HK-2 (cell line): ENCODE measurements around the gene SPTB.
"Not testable (repeated sequence)": the region's sequence is repeated elsewhere in the genome, so short reads cannot be mapped to it uniquely, and the experiment has no call there.

Experiments
- DNase-seq: peaks from one replicate; pipeline ENCODE4 v3.0.0-alpha.2; 2018; ENCODE audit not compliant: unreplicated experiment

The SPTB gene

DNA sequence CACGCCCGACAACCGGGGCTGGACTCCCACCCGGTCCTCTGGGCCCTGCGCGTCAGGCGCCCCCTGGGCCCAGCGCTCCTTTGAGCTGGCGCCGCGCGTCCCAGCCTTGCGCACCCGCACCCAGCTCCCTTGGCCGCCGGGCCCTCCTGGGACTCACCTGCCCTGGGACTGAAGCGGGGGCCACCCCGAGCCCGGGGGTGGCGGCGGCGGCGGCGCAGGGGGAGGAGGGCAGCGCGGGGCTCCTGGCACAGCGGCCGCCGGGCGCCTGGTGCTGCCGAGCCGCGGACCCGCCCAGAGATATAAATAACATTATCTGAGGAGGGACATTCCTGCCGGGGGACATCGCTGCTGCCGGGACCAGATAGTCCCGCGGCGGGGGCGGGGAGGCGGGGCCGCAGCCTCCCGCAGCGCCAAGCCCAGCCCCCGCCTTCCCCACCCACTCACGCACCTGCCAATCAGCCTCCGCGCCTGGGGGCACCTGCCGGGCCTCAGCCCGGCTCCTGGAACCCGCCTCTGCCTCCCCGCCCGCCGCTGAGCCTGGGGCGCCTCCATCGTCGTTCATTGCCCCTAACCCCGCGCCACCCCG, at the start of gene SPTB:
TSS of gene SPTB (minus strand) at position 273 of the 586 bp plus-strand sequence. CDS start 56,813 bp downstream, outside the sequence.
- peak; percentile 7 for DNase-seq

GRCh38 chr14:64929014-64929359, 49.3 kb upstream of the SPTB start:
- no peak for DNase-seq

DNA sequence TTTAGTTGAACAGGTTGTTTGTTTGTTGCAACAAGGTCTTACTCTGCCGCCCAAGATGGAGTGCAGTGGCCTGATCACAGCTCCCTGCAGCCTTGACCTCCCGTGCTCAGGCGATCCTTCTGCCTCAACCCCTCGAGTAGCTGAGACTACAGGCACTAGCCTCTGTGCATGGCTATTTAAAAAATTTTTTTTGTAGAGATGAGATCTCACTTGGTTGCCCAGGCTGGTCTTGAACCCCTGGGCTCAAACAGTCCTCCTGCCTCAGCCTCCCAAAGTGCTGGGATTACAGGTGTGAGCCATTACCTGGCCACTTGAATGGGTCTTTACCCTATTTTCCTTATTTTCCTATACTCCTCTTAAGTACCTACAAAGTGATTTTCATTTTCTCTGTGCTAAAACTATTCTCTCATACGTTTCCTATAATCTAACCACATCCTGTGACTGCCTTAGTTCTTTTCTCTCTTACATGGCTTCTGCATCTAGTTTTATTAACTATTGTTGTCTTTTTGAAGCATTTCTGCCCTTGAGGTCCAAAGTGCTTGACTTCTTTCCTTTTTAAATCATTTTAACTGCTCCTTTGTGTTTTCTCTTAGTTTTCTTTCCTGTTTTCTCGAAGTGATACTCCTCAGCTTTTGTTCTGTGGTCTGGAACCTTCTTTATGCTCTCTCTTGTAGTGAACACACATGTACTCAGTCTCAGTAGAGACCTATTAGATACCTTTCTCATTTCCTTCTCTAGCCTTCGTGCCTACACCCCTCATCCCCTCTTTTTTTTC, 48.7 kb upstream of the SPTB start:
- DNase-seq: no peak

DNA sequence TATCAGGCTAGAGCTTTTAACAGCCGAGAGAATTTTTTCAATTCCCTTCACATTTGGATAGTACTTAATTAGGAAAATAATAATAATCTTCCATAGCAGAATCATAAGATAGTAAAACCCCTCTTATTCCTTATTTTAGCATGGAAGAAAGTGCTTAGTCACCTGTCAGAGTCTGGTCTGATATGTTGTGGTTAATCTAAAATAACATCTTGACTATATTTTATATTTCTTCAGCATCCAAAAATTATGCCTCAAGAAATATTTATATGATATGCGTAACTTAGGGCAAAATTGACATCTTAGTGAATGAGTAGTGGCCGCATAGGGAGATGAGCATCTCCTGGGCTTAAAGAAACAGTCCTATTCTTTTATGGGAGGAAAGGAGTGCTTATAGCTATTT, 47.3 kb upstream of the SPTB start:
- DNase-seq: no peak

DNA sequence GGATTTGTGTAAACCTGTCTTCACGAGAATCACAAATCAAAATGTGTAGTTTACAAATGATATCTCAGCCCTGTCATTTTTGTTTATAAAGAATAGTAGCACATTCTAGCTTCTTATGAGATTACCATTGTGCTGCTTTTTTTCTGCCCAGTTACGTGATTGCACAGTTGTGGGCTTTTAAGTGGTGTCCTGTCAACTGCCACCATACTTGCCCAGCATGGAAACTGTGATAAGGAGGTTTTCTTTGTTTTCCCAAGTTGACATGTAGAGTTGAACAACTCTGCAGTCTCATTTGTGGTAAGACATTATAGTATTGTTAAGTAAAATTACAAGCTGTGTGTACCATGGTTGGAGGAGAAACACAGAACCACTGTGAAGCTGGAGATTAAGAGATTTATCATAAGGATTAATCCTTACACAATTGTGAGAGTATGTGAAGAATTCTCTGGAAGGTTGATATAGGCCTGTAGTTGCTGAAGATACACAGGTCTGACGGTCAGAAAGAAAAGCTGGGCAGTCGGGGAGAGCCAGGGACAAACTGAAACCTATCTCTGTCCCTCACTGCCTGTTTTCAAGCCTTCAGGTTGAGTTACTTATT, 46.8 kb upstream of the SPTB start:
- no peak for DNase-seq

GRCh38 chr14:64923015-64923414, 43.3 kb upstream of the SPTB start:
- DNase-seq: no peak

- no peak for DNase-seq
Observed at GRCh38 chr14:64920465-64920864, 40.8 kb upstream of the SPTB start.

- no peak for DNase-seq
Observed at GRCh38 chr14:64919618-64920017, 39.9 kb upstream of the SPTB start.

DNA sequence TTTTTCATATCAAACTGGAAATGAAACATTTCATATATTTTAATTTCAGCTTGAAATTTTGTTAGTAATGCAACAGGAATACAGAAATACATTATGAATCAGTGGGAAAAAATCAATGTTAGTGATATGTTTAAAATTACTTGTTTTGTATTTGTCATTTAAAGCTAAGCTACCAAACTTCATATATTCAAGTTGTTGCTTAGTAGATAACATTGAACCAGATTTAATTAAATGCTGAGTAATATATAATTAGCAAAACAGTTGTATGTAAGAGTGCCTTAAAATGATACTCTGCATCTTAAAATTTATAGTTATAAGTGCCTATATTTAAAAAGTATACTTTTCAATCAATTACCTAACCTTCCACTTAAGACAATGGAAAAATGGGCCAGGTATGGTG, 39.5 kb upstream of the SPTB start:
- DNase-seq: no peak

DNA sequence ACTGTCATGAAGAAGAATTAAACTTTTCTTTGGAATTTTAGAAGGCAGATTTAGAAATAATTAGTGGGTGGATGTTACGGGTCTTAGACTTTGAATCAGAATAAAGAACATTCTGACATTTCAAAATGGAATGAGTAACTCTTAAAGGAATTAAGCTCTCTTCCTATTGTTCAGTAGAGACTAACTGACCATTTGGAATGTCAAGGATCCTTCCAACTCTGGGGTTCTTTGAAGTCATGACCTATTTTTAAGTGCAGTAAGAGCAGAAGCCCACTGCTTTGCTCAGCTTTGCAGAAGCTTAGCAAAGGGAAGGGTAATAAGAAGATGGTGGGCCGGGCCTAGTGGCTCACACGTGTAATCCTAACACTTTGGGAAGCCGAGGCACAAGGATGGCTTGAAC, 38.5 kb upstream of the SPTB start:
- no peak for DNase-seq

DNA sequence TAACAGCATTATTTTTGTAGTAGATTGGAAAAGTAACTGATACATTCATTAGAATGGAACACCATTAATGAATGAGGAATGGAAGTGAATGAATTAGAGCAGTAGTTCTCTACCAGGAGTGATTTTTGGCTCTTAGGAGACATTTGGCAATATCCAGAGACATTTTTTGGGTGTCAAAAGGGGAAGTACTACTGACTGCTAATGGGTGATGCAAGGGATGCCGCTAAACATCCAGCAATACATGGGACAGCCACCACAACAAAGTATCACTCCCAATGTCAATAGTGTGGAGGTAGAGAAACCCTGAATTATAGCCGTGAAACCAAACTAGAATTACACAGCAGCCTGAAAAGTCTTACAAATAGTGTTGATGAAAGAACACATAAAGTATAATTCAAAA, 36.1 kb upstream of the SPTB start:
- DNase-seq: no peak

DNA sequence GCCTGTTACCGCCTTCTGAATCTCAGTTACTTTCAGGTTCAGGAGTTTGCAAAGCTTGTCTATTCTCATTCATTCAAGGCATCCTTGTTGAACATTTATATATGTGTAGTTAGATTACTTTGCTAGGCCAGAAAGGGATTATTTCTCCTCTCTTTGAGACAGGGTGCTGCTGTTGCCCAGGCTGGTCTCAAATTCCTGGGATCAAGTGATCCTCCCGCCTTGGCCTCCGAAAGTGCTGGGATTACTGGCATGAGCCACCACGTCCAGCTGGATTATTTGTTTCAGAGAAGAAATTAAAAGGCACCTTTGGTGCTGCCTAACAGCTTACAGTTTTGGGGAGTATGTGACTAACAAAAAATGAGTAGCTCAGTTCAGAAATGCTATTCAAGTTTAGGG, 35.3 kb upstream of the SPTB start:
- no peak for DNase-seq

DNA sequence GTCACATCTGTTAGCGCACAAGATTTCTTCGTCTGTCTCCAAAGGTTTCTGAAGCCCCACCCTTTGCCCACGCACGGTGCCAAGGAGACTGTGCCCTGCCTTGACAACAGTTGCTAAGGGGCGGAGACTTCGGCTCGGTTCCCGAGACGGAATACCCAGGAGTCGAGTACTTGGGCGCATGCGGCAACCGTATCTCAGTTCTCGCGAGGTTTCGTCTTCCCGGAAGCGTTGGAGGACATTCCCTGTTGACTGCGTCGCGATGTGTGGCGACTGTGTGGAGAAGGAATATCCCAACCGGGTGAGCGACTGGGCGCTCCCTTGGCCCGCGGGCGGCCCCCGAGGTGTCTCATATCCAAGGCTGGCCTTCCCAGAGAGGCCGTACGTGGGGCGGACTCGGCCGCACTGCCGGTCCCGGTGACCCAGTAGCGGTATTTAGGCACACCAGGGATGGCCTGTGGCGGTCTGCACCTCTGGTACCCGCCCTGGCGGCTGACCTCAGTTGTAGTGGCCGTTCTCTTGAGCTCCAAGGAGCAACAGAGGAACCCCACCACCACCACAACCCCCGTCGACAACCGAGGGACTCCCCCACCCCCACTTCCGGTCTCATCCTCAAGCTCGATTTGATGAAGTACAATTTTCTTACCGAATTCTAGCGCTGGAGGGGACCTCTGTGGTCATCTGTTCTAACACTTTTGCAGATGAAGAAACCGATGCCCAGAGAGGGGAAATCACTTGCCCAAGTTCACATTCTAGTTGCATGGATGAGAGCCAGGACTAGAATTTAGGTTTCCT, 34.7 kb upstream of the SPTB start, which contains the start of gene CHURC1:
TSS of gene CHURC1 (plus strand) at position 219 of the 792 bp plus-strand sequence. CDS start at position 260, 41 bp downstream.
- peak; percentile 95 for DNase-seq

- DNase-seq: not testable (repeated sequence)
Observed at GRCh38 chr14:64913477-64913876, 33.8 kb upstream of the SPTB start.

DNA sequence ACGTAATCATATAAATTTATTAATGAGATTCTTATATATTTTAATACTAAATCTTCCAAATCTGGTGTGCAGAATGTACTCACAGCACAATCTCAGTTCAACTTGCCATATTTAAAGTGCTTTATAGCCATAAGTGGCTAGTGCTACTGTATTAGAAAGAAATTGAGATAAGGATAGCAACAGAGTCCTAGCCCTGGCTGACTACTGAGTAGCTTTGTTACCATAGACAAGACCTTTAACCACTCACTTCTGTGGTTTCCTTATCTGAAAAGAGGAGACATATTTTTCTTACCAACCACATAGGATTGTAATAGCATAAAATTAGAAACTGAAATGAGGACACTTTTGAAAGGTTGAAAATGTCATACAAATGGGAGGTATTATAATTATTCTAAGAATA, 32.6 kb upstream of the SPTB start:
- no peak for DNase-seq

- no peak for DNase-seq
Observed at GRCh38 chr14:64910847-64911495, 31.3 kb upstream of the SPTB start.

GRCh38 chr14:64906022-64906421, 26.3 kb upstream of the SPTB start:
- no peak for DNase-seq

GRCh38 chr14:64899958-64900357, 20.3 kb upstream of the SPTB start:
- DNase-seq: no peak

DNA sequence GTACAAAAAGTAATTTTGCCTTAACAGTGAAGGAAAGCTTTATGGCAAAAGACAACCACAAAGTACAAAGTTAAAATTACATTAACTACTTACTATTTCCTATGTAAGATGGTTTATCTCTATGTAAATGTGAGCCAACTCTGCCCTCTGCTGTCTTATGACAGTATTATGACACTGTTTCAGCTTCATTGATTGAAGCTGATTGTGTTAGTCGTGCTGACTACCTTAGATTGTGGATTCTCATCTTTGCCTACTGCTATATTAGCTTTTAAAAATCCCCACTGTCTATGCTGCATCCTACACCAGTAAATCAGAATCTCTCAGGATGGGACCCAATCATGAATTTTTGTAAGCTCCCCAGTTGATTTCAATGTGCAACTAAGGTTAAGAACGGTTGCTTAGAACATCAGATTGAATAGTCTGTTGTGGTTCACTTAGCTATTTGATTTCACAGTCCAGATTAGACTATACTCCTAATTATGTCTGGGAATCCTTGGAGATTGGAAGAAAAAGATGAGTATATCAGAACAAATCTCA, 12.2 kb upstream of the SPTB start:
- no peak for DNase-seq

DNA sequence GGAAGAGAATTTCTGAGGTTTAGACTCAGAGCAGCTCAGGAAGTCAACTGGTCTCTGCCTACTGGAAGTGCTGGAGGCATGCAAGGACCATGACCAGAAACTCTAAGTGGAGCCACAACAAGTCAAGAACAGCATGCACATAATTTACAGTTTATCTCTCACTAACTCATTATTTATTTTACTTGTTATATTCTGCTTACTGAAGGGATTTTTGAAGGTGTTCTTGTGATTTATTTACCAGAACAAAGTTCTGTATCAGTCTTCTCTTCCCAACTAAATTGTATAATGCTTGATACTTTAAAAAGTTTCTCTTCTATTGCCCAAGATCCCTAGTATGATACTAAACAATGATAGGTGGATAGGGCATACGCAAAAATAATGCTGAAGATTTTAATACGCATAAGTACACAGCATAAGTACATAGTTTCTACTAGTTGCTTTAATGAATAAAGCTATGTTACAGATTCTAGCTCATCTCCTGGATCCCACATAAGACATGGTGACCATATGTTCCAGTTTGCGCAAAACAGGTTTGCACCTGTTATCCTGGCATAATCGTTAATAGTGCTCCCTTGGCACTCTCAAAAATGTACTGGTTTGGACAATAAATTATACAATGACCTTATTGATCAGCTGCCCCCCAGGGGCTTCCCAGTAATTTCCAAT, 11.6 kb upstream of the SPTB start:
- DNase-seq: no peak

GRCh38 chr14:64889352-64889751, 9.6 kb upstream of the SPTB start:
- DNase-seq: no peak
